DND-41 (cell line): ENCODE results near the gene AQP5.

Experiments used
- CTCF ChIP-seq: IDR thresholded peaks from 2 replicates; pipeline ENCODE4 v1.5.1; 2012; ENCODE audit warnings: borderline replicate concordance, low read length, moderate library complexity, mild to moderate bottlenecking; ENCODE audit not compliant: poor library complexity, severe bottlenecking; ENCODE audit errors: extremely low read depth
- EZH2 ChIP-seq: IDR thresholded peaks from 3 replicates; pipeline ENCODE4 v1.6.1; 2012; ENCODE audit warnings: borderline replicate concordance, low read depth, mild to moderate bottlenecking, moderate library complexity, low read length, inconsistent platforms; ENCODE audit not compliant: severe bottlenecking

DNA sequence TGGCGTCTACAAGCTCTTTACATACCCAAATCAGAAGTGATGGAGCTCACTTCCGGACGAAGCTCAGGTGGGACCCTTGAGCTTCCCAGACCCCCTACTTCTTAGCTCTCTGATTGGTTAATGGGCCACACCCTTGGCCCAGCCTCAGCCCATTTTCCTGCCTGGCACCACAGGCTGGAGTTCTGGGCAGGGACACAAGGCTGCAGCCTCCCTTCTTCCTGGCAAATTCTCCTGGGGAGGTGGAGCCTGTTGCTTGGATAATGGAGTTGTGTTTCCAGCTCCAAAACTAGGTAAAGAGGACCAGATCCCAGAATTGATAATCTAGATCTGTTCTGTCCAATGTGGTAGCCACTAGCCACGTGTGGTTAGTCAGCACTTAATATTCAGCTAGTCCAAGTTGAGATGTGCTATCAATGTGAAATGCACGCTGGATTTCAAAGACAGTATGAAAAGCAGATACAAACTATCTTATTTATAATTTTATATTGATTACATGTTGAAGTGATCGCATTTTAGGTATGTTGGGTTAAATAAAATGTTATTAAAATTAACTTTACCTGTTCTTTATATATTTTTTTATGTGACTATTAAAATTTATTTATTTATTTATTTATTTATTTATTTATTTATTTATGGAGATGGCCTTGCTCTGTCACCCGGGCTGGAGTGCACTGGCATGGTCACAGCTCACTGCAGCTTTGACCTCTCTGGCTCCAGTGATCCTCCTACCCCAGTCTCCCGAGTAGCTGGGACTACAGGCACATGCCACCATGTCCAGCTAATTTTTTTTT, 45.3 kb upstream of the AQP5 start:
- TF ChIP-seq CTCF (no peak), EZH2 (no peak)
